RWPE2 (cell line): ENCODE data around the gene MRPS5.
"Not testable (repeated sequence)": the region's sequence is repeated elsewhere in the genome, so short reads cannot be mapped to it uniquely, and the experiment has no call there.

Experiments
- ATAC-seq: fragments of 200-7000 bp; cut with Tn5 transposase; 3 replicates; pipeline ENCODE4 v1.9.1; 2021; ENCODE audit warnings: low read depth
- DNase-seq: peaks from one replicate; pipeline ENCODE4 v3.0.0-alpha.2; 2020; ENCODE audit warnings: low spot score
- H3K27ac ChIP-seq: fragments of 450-650 bp; 2 replicates; pipeline ENCODE4 v1.5.1; 2017; ENCODE audit warnings: mild to moderate bottlenecking; ENCODE audit not compliant: poor library complexity, severe bottlenecking
- H3K27me3 ChIP-seq: fragments of 250-450 bp; sonication (Bioruptor Pico); 2 replicates; pipeline ENCODE4 v1.5.1; 2021; ENCODE audit warnings: mild to moderate bottlenecking, moderate library complexity; ENCODE audit not compliant: insufficient read depth, poor library complexity, severe bottlenecking
- H3K36me3 ChIP-seq: fragments of 250-450 bp; sonication (Bioruptor Pico); 2 replicates; pipeline ENCODE4 v1.5.1; 2020; ENCODE audit warnings: low read depth, mild to moderate bottlenecking, moderate library complexity
- H3K4me1 ChIP-seq: fragments of 250-450 bp; sonication (Bioruptor Pico); 2 replicates; pipeline ENCODE4 v1.5.1; 2021; ENCODE audit warnings: mild to moderate bottlenecking, moderate library complexity; ENCODE audit not compliant: insufficient read depth, poor library complexity, severe bottlenecking
- H3K4me3 ChIP-seq: fragments of 250-450 bp; sonication (Bioruptor Pico); 2 replicates; pipeline ENCODE4 v1.5.1; 2021; ENCODE audit warnings: mild to moderate bottlenecking, moderate library complexity; ENCODE audit not compliant: severe bottlenecking
- H3K9me3 ChIP-seq: fragments of 250-450 bp; sonication (Bioruptor Pico); 2 replicates; pipeline ENCODE4 v1.5.1; 2021; ENCODE audit warnings: mild to moderate bottlenecking, moderate library complexity; ENCODE audit not compliant: severe bottlenecking
- CTCF ChIP-seq: fragments of 450-650 bp; IDR thresholded peaks from one replicate; pipeline ENCODE4 v1.5.1; 2017; ENCODE audit warnings: mild to moderate bottlenecking, moderate library complexity; ENCODE audit not compliant: poor library complexity, severe bottlenecking

MRPS5 gene

GRCh38 chr2:95039363-95039762 lies 82.2 kb downstream of the MRPS5 start:
- no peak for TF ChIP-seq CTCF
- ATAC-seq: no peak
- peaks cover 6% of the 10 kb centered on the region for H3K27me3 ChIP-seq

GRCh38 chr2:95038635-95039298 lies 82.8 kb downstream of the MRPS5 start:
- no peak for TF ChIP-seq CTCF
- no peak overlapping the region for H3K4me3 ChIP-seq
- H3K36me3 ChIP-seq: no peaks in the 10 kb centered on the region
- no peak for DNase-seq
- H3K27me3 ChIP-seq: peaks cover 3% of the 10 kb centered on the region
- H3K9me3 ChIP-seq: no peaks in the 10 kb centered on the region
- no peak overlapping the region for H3K27ac ChIP-seq
- no peaks in the 10 kb centered on the region for H3K4me1 ChIP-seq
- no peak for ATAC-seq

More at GRCh38 chr2:95039363-95039762, 82.2 kb downstream of the MRPS5 start:
- Histone ChIP-seq H3K27ac (no peak overlapping the region), H3K36me3 (no peaks in the 10 kb centered on the region), H3K9me3 (no peaks in the 10 kb centered on the region), H3K4me1 (no peaks in the 10 kb centered on the region), H3K4me3 (no peak overlapping the region)
- DNase-seq: no peak

GRCh38 chr2:95037841-95038585 lies 83.6 kb downstream of the MRPS5 start:
- not testable (repeated sequence) for H3K27me3 ChIP-seq, H3K4me3 ChIP-seq, H3K9me3 ChIP-seq, H3K4me1 ChIP-seq, H3K36me3 ChIP-seq, DNase-seq, ATAC-seq, H3K27ac ChIP-seq

DNA sequence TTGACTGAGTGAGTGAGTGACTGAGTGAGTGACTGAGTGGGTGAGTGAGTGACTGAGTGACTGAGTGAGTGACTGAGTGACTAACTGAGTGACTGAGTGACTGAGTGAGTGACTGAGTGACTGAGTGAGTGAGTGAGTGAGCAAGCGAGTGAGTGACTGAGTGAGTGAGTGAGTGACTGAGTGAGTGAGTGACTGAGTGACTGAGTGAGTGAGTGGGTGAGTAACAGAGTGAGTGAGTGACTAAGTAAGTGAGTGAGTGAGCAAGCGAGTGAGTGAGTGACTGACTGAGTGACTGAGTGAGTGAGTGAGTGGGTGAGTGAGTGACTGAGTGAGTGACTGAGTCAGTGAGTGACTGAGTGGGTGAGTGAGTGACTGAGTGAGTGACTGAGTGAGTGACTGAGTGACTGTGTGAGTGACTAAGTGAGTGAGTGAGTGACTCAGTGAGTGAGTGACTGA lies 84.2 kb downstream of the MRPS5 start:
- no peak for TF ChIP-seq CTCF
- no peak for DNase-seq
- H3K27ac ChIP-seq: no peak overlapping the region
- H3K9me3 ChIP-seq: no peaks in the 10 kb centered on the region
- ATAC-seq: no peak
- peaks cover 3% of the 10 kb centered on the region for H3K27me3 ChIP-seq
- H3K4me3 ChIP-seq: no peak overlapping the region
- H3K36me3 ChIP-seq: no peaks in the 10 kb centered on the region
- no peaks in the 10 kb centered on the region for H3K4me1 ChIP-seq

DNA sequence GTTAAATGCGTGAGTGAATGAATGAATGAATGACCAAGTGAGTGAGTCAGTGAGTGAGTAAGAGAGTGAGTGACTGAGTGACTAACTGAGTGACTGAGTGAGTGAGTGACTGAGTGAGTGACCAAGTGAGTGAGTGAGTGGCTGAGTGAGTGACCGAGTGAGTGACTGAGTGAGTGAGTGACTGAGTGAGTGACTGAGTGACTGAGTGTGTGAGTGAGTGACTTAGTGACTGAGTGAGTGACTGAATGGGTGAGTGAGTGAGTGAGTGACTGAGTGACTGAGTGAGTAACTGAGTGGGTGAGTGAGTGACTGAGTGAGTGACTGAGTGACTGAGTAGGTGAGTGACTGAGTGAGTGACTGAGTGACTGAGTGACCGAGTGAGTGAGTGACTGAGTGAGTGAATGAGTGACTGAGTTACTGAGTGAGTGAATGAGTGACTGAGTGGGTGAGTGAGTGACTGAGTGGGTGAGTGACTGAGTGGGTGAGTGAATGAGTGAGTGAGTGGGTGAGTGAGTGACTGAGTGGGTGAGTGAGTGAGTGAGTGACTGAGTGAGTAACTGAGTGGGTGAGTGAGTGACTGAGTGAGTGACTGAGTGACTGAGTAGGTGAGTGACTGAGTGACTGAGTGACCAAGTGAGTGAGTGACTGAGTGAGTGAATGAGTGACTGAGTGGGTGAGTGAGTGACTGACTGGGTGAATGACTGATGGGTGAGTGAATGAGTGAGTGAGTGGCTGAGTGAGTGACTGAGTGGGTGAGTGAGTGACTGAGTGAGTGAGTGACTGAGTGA lies 84.8 kb downstream of the MRPS5 start:
- Histone ChIP-seq H3K4me1 (no peaks in the 10 kb centered on the region), H3K36me3 (no peaks in the 10 kb centered on the region), H3K27ac (no peak overlapping the region), H3K9me3 (no peaks in the 10 kb centered on the region), H3K4me3 (no peak overlapping the region), H3K27me3 (peaks cover 3% of the 10 kb centered on the region)
- ATAC-seq (no peak), DNase-seq (no peak)
- no peak for TF ChIP-seq CTCF
